K562 (cell line): Measurements from ENCODE around the gene NAA80. TPM values are rescaled to one million over a fixed set of nuclear protein-coding genes. Genes with fewer than 3 reads are reported as not detected.

Experiments used
- ATF3 ChIP-seq, 2 experiments: fragments of 450-650 bp in 1 of 2; sonication (generic) in 1 of 2; formaldehyde crosslinking in 1 of 2; IDR thresholded peaks in 1 of 2; conservative IDR thresholded peaks in 1 of 2; 2 replicates each; pipeline versions ENCODE4 v1.6.1 to v1.8.1; 2016 to 2023; ENCODE audit warnings: mild to moderate bottlenecking in 2 of 2, moderate library complexity in 2 of 2, inconsistent platforms in 1 of 2, missing genetic modification reagents in 1 of 2
- CGGBP1 ChIP-seq: fragments of 250-450 bp; sonication (Bioruptor Pico); IDR thresholded peaks from 2 replicates; pipeline ENCODE4 v1.9.0; 2021; ENCODE audit warnings: mild to moderate bottlenecking
- FOXJ3 ChIP-seq: sonication (generic); formaldehyde crosslinking; IDR thresholded peaks from 2 replicates; pipeline ENCODE4 v1.4.0; 2020; ENCODE audit warnings: mild to moderate bottlenecking, missing genetic modification reagents
- FOXO4 ChIP-seq: fragments of 450-650 bp; formaldehyde crosslinking; IDR thresholded peaks from 2 replicates; pipeline ENCODE4 v1.4.0; 2020; ENCODE audit warnings: mild to moderate bottlenecking, moderate library complexity
- MGA ChIP-seq: fragments of 450-650 bp; IDR thresholded peaks from 2 replicates; pipeline ENCODE4 v1.6.1; 2016; ENCODE audit warnings: mild to moderate bottlenecking, moderate library complexity
- MITF ChIP-seq: IDR thresholded peaks from 2 replicates; pipeline ENCODE4 v1.6.1; 2014; ENCODE audit warnings: antibody characterized with exemption
- RBM22 ChIP-seq: fragments of 200-400 bp; formaldehyde crosslinking; IDR thresholded peaks from 2 replicates; pipeline ENCODE4 v1.6.1; 2018; ENCODE audit warnings: low read length, low read depth; ENCODE audit not compliant: poor library complexity, severe bottlenecking
- SAP30 ChIP-seq: fragments of 200-600 bp; sonication (generic); IDR thresholded peaks from 2 replicates; pipeline ENCODE4 v1.6.1; 2012; ENCODE audit warnings: borderline replicate concordance, low read depth, mild to moderate bottlenecking, moderate library complexity, low read length, control low read depth, inconsistent platforms; ENCODE audit not compliant: insufficient read depth, poor library complexity, severe bottlenecking
- SREBF1 ChIP-seq: fragments of 150-350 bp; IDR thresholded peaks from 2 replicates; pipeline ENCODE4 v1.6.1; 2014; ENCODE audit warnings: antibody characterized with exemption, low read depth, low read length, borderline replicate concordance
- polyA plus RNA-seq, 8 experiments: library from polyadenylated mRNA; depleted of rRNA in 4 of 8; stranded (reverse) in 5 of 8; unstranded in 3 of 8; fragments of >200 nt; fragmentation: Nextera tagmentation in 2 of 8; fragmentation: Illumina TruSeq in 1 of 8; extraction: Ambion mirVana in 2 of 8; extraction: Trizol in 1 of 8; gene quantifications; 2 replicates each; pipeline versions ENCODE4 v1.2.1 to v1.2.3, GENCODE V29; 2011 to 2014; ENCODE audit warnings: inconsistent platforms in 1 of 8, missing spikeins in 1 of 8
- total RNA-seq, 7 experiments: library from RNA; depleted of rRNA in 6 of 7; stranded (reverse); fragments of >200 nt in 6 of 7; fragmentation: Illumina TruSeq in 2 of 7; extraction: Trizol in 2 of 7; gene quantifications; 2 replicates each; pipeline versions ENCODE4 v1.2.1 to v1.2.3, GENCODE V29; 2011 to 2021; ENCODE audit warnings: low replicate concordance in 1 of 7

Gene NAA80
- total and polyA plus RNA-seq, 9 of the 15 experiments (the other 6 are each of a cell fraction or from before 2014, with no cell fraction given), result 0.82 to 24.0 (median 8.6) TPM

- TF ChIP-seq FOXO4 (no peak), SAP30 (no peak), RBM22 (peak; percentile 11), MGA (no peak), SREBF1 (no peak), ATF3 (IDR thresholded peaks at IDR 0.05) (peak; percentile 81), ATF3 (CRISPR knock-in tag; conservative IDR thresholded peaks at IDR 0.05) (no peak), FOXJ3 (no peak), CGGBP1 (CRISPR knock-in tag) (no peak), MITF (no peak)
These were observed 38.9 kb downstream of the NAA80 start (continued) for GRCh38 chr3:50260027-50260941.
